GM19395 (cell line): ENCODE measurements around the gene MPRIP.

Experiments
- ATAC-seq: cut with Tn5 transposase; IDR thresholded peaks from one replicate; pipeline ENCODE4 v1.9.1; 2021; ENCODE audit warnings: mild to moderate bottlenecking, moderate library complexity; ENCODE audit not compliant: unreplicated experiment

The MPRIP gene

DNA sequence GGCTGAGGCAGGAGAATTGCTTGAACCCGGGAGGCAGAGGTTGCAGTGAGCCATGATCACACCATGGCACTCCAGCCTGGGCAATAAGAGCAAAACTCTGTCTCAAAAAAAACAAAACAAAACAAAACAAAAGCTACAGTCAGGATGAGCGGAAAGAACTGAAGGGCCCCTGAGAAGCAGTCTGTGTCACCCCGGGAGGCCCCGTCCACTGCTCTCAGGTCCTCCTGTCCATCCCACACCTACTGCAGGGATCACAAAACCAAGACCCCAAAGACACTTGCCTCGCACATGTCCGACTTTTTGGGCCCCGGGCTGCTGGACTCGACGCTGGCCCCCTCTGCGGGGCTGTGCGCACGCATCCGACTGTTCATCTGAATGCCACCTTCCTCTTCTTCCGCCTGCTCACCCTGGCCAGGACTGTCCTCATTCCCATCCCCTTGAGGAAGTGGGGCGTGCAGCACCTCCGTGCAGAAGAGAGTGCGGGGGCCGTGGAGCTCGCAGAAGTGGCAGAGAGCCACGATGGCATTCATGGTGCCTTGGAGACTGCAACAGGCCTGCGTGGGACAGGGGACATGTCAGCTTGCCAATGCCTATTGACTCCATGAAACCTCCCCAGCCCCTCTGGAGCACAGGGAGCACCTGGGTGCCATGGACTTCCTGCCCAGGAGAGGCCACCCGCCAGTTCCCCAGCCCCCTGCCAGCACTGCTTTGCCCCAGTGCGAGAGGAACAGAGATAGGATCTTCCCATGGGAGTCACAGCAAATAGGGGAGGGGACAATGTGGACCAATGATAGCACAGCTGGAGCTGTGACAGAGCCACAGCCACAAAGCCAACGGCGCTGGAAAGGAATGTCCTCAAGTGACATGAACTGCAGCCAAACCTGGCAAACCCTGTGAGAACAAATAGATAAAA, 185.6 kb downstream of the MPRIP start:
- ATAC-seq = no peak

DNA sequence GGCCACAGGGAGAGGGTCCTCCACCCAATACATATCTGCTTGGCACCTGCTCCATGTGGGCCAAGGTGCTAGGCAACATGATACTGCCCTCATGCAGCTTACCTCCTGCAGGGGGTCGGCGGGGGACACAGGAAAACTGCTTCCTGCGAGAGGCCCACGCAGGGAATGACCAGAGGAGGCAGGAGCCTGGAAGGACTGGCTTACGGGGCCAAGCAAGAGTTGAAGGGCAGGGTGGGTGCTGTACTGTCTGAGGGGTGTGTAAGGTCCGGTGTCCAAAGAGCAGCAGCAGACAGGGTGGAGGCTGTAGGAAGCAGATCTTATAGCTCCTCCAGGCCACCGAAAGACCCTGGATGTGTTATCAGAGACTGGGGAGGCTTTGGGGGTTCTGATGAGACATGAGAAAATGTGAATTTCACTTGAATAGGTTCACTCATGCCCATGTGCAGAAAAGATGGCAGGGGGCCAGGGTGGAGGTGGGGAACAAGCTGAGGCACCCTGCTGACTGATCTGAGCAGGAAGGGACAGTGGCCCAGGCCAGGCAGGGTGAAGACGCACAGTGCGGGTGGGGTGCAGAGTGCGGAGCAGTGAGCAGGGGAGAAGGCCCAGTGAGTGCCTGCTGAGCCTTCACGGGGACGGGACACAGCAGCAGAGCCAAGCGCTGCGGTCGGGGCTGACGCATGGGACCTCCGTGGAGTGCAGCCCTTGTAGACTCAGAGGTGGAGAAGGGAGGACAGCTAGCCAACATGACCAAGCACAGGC, 186.4 kb downstream of the MPRIP start:
- ATAC-seq = no peak

DNA sequence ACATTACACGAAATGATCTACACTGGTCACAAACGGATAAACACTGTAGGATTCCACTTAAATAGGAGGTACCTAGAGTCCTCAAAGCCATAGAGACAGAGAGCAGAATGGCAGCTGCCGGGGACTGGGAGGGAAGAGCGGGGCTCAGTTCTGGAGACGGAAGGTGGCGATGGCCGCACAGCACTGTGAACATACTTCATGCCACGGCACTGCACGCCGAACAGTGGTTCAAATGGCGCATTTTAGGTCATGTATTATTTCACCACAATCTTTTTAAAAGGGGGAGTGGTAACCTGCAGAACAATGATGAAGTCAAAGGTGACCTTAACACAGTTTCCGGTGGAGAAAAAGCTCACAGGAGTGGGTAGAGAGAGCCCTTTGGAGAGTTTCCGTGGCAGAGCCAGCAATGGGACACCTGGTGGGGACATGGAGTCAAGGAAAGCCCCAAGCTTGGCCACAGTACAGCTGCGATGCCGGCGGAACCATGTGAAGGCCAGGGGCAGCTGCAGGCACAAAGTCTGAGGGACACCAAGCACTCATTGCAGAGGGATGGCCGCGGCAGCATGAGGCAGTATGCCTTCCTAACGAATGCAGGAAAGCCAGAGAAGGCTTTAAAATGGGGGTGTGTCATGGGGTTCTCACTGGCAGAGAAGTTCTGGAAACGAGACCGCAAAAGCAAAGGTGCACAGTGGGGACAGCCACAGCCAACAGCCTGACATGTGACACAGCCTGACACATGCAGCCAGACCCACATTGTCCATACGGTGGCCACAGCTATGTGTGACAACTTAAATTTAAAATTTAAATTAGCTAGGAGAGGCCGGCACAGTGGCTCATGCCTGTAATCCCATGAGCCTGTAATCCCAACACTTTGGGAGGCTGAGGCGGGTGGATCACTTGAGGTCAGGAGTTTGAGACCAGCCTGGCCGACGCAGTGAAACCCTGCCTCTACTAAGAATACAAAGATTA, 187.4 kb downstream of the MPRIP start:
- ATAC-seq = no peak

DNA sequence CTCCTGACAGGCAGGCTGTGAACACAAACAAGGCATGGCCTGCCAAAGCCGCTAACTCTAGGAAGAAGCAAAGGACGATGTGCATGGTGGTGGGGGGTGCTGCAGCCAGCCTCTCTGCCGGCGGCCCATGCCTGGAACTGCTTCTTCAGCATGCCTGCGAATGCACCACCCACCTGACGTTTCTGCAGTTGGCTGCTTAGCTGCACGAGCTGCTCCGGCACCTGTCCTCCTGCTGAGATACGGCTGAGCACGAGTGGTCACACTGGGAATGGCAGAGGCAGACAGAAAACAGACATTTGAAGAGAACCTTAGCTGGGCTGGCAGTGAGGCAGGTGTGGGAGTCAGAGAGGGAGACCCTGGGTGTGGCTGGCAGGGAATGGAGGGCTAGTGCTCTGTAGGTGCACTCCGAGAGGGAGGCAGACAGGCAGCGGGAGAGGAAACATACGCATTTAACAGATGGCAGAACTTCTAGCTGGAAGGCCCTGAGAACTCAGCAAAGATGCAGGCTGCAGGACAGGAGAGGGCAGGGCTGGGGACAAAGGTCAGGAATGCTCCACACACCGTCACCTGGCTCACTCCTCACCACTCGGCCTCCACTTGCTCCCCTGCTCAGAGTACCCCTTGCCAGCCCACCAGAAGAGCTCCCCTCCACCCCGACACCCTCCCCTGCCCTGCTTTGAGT, 189.5 kb downstream of the MPRIP start:
- no peak for ATAC-seq

DNA sequence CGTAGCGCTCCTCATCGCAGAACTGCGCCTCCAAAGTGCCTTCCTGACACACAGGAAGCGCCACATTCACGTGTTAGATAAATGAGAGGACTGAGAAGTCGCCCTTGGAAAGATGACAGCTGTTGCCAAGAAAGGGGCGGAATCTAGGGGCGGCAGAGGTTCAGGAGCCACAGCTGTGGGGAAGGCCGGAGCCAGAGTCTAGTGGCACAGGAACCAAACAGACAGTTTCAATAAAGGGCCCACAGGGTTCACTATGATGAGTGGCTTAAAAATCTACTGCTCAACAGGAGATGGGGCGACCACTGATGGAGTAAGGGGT, 190.0 kb downstream of the MPRIP start:
- ATAC-seq = no peak

DNA sequence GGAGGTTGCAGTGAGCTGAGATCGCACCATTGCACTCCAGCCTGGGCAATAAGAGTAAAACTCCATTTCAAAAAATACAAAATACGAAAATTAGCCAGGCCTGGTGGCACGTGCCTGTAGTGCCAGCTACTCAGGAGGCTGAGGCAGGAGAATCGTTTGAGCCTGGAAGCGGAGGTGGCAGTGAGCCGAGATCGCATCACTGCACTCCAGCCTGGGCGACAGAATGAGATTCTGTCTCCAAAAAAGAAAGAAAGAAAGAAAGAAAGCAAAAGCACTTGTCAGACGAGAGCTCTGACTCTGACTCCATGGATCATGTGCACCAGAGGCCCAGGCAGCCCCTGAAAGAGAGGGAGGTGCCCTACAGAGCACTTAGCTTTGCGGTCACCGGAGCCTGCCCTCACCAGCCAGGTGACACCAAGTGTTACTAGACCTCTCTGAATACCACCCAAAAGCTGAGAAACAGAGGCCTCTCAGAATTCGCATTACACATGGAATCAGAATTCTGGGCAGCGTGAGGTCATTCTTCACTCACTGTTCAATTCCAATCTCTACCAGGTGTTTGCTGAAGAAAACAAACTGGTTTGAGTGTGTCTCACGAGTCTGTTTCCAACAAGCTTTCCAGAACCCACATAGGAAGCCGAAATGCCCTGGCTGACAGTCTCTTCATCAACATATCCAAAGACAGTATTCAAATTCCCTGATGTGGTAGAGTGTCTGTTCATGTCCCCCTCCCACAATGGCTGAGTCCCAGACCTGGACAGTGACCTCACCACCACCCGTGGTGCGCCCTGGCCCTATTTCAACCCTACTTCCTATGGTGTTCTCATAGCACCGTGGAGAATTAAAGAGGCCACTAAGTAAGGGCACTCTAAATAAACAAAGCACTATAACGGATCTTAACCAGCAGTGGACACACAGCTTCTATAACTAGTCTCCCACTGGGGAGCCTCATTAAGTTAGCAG, 193.2 kb downstream of the MPRIP start:
- ATAC-seq = no peak

DNA sequence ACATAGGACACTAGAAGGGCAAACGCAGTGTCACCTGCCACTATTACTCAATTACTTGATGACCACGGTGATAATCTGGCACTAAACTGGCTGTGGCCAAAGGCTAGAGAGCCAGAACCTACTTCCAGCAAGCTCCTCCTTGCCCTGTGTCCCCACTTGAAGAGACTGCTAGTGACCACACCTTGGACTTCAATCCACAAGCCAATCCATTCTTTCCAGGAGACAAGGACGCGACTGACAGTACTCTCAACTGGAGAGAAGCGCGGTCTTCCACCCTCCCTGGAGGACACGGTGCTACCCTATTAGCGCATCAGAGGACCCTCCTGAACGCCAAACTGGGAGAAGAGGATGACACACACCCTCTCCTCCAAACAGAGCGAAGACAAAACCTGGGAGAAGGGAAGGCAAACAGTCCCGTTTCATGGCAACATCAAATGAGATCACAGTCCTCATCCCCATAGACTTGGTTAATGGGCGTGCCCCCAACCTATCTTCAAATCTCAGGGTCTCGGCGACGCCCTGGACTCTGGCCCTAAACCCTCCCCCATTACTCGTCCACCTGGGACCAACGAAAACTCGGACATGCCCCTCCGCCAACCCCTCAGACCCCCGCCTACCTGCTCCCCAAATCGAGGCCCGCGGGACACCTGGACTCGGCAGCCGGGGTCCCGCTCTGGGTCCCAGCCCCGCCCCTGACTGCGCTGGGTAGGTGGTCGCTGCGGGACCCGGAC, 194.2 kb downstream of the MPRIP start:
- ATAC-seq = peak; percentile 33

DNA sequence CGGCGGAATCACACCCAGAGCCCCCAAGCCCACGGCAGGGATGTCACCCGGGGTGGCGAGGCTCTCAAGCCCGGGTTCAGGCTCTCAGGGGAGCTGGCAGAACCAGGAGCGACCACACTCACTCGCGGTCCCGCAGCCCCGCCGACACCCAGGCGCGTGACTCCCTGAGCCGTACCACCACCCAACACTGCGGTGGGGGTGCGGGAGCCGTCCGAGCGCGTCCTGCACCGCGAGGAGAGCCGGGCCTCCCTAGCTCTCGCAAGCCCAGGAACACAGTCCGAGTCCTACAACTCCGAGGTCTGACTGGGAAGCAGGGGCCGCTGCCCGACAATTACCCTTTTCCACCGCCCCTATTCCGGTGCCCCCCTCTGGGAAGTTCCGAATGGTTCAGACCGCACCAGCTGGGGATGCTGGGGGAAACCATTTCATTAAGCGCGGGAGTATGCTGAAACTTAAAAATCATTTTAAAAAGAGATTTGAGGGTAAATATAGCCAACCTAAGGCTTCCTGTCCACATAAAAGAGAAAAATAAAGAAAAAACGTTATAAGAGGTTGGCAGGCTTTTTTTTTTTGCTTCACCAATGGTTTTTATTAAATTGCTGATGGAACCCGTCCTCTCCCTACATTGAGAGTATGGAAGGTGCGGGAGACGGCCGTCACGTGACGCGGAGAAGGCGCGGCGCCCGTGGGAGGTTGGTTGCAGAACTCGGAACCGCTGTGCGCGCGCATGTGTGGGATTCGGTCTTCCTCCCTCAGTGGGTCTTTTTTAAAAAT, 195.0 kb downstream of the MPRIP start, which contains the start of gene FLCN:
Gene FLCN (minus strand): TSS at position 143 of the 774 bp plus-strand sequence. CDS start 9,031 bp downstream, outside the sequence.
- peak; percentile 81 for ATAC-seq

DNA sequence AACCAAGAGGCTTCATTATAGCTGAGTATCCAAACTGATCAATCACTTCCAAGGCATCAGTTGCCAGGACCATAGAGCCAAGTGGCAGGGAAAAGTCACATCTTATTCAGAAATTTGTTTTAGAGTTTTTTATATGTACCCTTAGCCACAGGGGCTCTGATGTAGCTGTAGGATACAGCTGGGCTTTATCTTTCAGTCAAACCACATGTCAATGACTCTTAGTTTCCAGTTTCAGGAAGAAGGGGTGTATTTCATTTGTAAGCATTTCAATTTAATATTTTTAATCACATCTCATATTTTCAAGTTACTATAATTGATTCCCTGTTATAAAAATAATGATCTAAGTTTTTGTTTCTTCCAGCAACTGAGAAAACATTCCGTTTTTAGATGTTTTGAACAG, 197.6 kb downstream of the MPRIP start:
- ATAC-seq = no peak

DNA sequence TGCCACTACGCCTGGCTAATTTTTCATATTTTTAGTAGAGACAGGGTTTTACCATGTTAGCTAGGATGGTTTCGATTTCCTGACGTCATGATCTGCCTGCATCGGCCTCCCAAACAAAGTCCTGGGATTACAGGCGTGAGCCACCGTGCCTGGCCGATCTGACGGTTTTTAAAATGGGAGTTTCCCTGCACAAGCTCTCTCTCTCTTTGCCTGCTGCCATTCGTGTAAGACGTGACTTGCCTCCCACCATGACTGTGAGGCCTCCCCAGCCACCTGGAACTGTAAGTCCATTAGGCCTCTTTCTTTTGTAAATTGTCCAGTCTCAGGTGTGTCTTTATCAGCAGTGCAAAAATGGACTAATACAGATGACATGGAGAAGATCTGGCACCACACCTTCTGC, 199.4 kb downstream of the MPRIP start:
- no peak for ATAC-seq

DNA sequence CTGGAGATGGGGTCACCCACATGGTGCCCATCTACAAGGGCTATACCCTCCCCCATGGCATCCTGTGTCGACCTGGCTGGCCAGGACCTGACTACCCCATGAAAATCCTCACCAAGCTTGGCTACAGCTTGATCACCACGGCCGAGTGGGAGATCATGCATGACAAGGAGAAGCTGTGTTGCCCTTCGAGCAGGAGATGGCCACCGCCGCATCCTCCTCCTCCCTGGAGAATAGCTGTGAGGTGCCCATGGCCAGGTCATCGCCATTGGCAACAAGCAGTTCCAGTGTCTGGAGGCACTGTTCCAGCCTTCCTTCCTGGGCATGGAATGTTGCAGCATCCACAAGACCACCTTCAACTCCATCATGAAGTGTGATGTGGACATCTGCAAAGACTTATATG, 200.0 kb downstream of the MPRIP start:
- ATAC-seq = no peak
